NCI-H748 (cell line): Measurements from ENCODE around the gene CEP78.

ENCODE experiments used
- DNase-seq: peaks from one replicate; lab custom pipeline; 2025; ENCODE audit not compliant: unreplicated experiment; lab: John Stamatoyannopoulos, UW

Gene CEP78

DNA sequence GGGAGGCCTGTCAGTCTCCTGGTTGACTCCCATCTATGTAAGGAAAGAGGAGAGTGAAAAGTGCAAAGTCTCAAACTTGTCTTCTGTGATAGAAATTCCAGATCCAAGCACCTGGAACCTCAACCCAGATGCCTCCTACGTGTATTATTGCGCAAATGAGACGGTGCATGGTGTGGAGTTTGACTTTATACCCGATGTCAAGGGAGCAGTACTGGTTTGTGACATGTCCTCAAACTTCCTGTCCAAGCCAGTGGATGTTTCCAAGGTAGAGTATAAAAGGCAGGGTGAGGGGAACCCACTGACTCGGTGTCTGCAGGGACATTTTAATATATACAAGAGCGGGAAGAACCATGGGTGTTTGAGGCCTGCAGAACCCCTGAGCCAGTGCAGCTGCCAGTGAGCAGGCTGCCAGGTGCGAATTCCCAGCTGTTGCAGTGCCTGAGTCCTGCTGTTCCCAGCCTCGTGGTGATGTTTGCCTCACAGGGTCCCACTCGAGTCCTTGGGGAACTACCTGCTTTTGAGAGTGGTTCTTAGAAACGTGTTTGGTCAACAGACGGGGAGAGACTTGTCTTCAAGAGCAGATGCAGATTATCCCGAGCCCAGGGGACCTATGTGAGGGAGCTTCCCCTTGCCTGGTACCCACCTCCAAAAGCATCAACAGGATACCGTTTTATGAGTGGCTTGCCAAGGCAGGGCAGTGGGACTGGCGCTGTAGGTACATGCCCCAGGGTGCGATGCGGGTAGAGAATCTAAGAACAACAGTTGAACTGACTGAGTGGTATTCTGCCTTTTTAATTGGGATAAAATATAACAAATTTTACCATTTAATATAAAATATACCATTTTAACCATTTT lies 70.6 kb downstream of the CEP78 start:
- no peak for DNase-seq

DNA sequence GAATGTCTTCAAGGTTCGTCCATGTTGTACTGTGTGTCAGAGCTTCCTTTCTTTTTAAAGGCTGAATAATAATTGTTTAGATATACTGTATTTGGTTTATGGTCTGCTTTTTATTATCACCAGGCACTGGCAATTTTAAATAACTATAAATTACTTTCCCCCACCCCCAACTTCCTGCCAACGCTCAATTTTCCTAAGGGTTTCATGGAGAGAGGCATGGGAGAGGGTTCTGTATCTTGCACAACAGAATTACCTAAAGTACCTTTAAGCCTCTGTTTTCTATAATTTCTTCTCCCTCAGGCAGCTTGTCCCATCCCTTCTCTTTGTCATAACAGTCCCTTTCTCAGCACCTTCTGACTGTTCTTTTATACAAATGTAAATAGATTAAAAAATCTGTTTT lies 71.5 kb downstream of the CEP78 start:
- DNase-seq, result no peak

DNA sequence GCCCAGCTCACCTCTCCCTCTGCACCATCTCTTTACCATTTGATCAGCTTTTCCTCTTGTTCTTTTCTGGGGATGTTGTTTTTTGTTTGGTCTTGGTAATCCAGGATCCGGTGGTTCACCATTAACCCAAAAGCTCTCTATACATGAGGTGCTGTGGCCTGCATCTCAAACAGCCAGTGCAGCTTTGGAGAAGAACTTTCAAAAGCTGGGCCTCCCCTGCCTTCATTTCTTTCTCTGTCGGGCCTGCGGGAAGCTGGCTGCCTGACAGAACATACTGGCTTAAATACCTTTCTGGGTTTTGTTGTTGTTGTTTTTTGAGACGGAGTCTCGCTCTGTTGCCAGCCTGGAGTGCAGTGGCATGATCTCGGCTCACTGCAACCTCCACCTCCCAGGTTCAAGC lies 73.2 kb downstream of the CEP78 start:
- no peak for DNase-seq

DNA sequence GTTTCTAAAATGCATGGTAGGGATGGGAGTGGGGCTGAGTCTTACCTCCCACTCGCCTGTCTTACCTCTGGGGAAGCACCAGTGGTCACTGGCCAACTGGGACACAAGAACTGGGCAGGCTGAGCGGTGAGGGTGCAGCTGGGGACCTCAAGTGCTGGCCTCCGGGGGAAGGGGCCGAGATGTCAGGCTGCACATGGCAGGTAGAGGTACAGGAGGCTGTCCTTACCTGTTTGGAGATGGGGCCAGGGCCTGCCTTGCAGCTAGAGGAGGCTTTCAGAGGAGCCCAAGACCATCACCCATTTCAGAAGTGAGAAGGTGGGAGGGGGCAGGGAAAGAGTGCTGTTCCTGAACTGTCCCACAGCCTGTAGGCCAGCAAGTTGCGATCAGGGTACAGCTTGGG lies 75.2 kb downstream of the CEP78 start:
- DNase-seq, result no peak

DNA sequence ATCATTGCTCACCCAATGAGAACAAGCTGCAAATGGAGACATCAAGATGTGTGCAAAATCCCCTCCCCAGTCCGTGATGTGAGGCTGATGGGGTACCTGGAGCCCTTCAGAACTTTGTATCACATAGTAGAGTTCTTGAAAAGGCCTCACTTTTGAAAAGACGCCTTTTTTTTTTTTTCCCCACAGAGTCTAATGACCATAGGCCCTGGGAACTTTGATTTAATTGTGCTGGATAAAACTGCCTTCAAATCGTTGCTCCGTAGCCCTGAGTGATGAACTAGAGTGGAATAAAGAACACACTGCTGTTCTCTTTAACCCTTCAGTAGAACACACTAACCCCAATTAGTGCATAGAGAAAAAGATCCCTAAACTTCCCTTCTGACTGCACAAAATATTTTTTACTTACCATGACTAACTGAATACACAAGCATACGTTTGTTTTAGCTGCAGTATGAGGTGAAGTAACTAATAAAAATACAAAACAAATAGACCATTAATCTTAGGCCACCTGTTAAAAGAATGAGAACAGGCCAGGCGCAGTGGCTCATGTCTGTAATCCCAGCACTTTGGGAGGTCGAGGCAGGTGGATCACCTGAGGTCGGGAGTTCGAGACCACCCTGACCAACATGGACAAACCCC lies 76.1 kb downstream of the CEP78 start:
- DNase-seq, result no peak

DNA sequence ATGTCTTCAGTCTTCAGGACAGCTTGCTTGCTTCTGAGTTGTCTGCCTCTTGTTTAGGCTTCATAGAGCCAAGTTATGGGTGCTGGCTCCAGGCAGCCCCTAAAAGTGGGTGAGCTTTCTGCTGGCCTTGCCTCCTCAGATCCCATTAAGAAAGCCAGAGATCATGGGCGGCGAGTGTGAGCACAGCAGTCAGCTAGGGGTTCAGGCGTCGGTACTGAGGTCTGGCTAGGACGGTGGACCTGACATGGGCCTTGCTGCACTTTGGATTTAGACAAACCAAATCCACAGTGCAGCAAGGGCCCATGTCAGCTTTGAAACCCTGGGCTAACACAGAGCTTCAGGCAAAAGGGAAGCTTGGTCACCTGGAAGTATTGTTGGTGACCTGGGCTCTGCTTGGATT lies 78.7 kb downstream of the CEP78 start:
- no peak for DNase-seq

DNA sequence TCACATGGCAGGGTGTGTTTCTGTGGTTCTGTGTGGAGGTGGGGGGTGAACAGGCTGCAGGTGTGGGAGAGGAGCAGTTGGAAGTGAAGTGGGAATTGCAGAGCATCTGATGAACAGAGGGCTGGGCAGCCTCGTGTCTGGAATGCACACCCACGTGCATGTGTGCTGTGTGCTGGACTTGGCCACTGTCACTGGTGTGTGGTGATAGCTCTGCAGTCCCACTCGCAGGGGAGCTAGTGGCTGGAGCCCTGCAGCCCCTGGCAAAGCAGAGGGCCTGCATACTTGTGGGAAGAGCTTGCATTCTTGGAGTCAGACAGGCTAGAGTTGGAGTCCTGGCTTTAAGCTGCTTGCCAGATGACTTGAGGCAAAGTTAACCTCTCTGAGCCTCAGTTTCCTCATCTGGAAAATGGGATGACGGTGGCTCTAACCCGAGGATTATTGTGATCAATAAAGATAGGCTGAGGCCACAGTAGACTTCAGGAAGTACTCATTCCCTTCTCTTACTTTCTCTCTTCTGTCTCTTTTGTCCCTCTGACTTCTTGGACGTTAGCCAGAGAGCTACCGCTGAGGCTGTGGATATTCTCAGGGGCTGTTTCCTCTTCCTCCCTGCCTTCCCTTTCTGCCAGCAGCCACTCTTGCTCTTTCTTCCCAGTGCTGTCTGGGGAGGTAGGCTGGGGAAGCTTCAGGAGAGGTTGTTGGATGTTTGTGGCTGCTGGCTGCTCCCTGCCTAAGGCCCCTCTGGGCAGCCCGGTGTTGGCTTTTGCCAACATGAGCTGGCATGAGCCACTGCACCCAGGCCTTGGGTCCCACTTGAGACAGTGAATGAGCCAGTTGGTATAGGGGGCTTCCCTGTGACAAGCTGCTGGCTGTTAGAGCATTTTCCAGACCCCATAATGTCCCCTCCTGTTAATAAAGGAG lies 79.3 kb downstream of the CEP78 start:
- DNase-seq, result no peak

DNA sequence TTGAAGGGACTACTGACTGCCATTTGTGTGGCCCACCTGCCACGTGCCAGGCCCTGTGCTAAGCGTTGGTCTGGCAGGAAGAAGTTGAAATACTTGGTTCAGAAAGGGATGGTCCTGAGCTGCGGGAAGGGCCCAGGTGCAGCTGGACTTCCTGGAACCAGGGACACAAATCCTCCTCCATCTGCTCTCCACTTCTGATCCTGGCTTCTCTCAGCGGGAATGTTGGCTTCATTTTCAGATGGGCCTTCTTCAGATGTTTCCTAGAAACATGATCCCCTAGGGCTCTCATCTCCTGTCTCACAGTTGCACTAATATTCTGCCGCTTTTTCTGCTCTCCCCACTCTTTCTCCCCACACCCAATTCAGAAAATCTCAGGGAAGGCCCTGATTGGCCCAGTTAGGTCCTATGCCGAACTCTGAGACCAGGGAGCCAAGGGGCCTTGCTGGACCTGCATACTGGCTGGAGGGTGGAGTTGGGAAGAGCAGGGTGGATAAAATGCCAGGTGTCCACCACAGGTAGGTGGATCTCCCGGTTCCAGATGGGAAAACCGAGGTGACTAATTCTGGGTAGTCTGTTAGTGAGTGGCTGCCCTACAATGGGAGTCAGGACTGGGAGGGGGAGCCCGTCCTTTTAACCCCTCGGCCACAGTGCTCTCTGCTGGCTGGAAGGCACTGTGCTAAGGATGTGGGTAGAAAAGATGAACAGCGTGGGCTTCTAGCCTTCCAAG lies 80.5 kb downstream of the CEP78 start:
- DNase-seq, result no peak

DNA sequence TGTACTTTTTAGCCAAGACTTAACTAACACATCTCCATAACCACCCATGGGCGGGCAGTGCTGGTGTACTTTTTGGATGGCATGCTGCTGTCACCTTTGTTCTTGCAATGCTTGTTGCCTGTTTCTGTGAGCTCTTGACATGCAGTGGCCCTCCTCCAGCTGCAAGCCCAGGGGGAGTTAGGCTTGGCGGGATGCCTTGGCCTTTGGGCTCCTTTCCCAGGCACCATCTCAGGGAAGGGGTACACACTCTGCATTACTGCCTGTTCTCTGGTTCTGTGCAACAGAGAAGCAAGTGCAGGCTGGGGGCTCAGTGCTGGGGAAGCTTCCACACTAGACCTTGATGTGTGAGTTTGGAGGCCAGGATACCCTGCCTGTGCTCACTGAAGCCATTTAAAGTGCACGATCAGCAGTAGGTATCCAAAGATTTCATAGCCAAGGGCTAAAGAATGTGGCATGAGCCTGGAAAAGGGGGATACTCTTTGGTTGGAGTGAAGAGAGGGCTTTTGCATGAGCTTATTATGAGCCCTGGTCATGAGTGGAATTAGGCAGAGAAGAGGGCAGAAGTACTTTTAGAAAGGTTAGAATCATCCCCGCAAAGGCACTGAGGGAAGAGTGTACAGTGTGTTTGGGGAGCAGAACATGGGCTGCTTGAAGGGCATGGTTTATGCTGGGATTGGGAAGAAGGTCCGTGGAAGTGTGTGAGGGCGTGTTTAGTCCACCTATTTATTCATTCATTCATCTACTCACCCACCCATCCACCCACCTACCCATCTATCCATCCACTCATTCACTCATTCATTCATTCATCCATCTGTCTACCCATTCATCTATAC lies 83.5 kb downstream of the CEP78 start:
- DNase-seq, result no peak

DNA sequence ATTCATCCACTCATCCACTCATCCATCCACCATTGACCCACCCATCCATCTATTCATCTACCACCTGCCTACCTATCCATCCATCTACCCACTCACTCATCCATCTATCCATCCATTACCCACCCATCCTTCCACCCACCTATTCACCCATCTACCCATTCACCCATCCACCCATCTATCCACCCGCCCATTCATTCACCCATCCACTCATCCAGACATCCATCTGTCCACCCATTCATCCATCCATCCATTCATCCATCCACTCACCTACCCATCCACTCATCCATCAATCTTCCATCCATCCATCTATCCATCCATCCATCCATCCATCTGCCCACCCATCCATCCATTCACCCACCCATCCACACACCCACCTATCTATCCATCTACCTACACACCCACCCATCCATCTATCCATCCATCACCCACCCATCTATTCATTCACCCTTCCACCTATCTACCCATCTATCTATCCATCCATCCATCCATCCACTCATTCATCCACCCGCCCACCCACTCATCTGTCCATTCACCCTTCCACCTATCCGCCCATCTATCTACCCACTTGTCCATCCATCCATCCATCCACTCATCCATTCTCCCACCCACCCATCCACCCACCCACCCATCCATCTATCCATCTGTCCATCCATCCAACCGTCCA lies 84.3 kb downstream of the CEP78 start:
- no peak for DNase-seq

DNA sequence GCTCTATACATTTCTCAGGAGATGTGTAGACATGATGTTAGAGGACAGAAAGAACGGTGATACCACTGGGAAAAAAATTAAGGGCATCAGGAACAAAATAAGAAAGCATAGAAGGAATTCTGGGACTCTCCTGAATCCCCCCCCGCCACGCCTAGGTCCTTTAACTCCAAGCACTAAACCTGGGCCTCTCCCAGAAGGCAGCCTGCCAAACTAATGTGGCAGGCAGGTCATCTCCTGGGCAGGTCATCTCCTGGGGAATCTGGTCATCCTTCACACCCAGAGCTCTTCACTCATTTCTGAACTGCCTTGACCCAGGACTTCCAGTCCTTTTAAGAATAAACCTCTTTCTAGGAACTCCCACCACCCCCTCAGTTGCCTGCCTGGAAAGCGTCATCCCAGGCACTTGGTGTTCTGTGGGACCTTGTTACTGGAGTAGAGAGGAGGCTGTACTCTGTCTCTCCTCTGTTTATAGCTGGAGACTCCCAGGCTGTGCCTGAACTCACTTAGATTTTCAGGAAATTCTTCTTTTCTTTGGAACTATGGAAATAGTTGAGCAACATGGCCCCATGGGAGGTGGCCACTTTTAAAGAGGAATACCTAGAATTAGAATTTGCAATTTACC lies 85.1 kb downstream of the CEP78 start:
- no peak for DNase-seq

DNA sequence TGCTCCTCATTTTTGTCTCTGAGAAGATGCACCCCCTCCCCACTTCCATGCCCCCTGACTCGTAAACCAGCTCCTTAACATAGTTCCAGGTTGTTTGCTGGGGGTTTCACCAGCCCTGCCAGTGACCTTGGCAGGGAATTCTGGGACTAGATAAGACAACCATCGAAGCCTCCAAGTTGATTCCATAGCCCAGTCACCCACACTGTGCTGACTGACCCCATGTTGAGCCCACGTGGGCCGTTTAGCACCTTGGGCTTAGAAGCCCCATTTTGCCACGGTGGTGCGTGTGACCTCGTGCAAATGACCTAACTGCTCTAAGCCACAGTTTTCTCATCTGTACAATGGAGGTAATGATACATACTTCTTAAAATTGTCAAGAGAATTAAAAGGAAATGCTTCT lies 85.6 kb downstream of the CEP78 start:
- DNase-seq, result no peak

DNA sequence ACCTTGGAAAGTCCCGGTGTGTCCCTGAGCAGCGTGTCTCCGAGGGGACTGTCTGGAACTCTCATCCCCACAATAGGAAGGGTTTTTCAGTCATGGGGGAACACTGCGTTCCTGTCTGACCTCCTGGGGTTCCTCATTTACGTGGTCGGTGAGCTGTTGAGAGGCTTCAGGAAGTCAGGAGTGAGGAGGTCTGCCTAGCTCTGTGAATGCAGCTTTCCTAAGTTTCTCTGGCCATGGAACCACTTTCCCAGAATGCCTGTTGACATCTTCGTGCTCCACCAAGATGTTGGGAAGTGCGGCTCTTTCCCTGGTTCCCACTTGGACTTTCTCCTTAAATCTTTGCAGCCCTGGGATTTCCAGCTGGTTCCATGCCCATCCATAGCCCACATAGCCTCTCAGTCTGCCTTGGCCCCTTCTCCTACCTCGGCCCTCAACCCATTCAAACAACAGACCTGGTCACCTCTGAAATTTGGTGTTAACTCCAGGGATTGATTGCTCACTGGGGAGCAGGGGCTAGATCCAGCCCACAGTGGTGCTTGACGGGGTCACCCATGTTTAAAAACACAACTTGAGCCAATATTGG lies 88.3 kb downstream of the CEP78 start:
- DNase-seq, result no peak

DNA sequence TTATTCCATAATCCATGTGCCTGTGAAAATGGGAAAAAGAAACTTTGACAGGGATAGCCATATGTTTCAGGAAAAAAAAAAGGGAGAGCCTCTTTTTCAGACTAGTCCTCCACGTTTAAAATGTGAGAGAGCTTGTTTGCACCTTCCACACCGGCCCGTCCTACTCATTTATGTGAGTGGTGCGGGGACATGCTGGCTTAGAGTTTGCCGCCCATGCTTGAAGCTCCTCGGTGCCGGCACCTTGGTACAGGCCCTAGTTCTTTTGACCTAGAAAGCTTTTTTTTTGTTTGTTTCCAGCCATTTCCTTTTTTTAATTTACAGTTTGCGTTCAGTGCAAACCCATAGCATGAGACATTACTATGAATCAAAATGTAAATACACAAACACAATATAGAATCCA lies 88.8 kb downstream of the CEP78 start:
- no peak for DNase-seq

DNA sequence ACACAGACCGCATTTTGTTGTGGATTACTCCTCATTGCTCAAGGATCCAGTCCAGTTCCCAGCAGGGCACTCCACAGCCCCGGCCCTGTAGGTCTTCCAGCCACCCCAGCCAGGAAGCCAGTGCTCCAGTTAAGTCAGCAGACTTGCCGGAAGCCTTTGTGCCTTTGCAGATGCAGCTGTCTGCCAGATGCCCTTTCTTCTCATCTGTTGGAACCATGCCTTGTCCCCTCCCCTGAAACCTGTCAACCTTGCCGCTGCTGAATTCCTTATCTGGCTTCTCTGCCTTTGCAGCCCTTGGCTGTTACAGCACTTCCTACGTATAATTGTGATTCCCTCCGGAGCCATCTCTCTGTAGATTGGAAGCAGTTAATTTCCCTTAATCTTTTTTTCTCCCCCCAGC lies 89.5 kb downstream of the CEP78 start:
- DNase-seq, result no peak

DNA sequence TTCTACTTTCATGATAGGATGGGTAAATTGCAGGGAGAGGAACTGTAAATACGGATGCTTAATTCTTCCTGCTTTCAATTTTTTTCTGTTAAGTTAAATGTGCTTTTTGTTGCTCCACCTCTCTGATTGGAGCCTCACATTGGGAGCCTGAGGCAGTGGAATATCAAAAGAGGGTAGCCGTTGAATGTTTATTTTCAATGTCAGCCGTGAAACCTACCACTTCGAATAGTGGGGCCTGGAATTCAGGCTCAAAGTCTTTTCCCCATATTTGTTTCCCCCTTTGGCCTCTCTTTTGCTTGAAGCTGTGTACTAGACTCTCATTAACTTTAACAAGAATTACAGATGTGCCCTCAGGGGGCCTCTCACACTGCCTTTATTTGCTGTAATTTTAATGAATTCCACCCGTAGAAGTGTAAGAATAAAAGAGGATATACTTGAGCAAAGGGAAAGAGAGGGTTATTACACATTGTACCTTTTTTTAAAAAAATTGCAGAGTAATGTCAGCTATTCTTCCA lies 90.0 kb downstream of the CEP78 start:
- no peak for DNase-seq

DNA sequence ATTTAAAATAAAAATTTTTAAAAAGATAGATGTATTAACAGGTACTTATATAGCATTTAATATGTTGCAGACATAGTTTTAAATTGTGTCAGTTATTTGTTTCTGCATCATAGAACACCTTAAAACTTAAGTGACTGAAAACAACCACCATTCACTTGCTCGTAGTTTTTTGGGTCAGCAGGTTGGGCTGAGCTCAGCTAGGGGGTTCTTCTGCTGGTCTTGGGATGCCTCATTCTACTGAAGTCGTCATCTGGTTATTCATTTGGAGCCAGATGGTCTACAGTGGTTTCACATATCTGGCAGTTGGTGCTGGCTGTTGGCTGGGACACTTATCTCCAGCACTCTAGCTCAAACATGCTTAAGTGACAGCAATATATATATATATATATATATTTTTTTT lies 90.7 kb downstream of the CEP78 start:
- no peak for DNase-seq
